HL-60 (cell line): ENCODE results near the gene MGAT5.

ENCODE experiments used
- DNase-seq, 2 experiments: peaks; one replicate each; pipeline ENCODE4 v3.0.0-alpha.2; 2010 to 2020; ENCODE audit warnings: low read depth in 1 of 2, low spot score in 1 of 2
- H3K27ac ChIP-seq: fragments of 250-450 bp; sonication (Bioruptor Pico); replicated peaks from 2 replicates; pipeline ENCODE4 v1.5.1; 2020; ENCODE audit warnings: mild to moderate bottlenecking, moderate library complexity
- H3K27me3 ChIP-seq: fragments of 250-450 bp; sonication (Bioruptor Pico); 2 replicates; pipeline ENCODE4 v1.5.1; 2021; ENCODE audit warnings: mild to moderate bottlenecking, moderate library complexity; ENCODE audit not compliant: insufficient read depth, poor library complexity, severe bottlenecking
- H3K4me3 ChIP-seq: replicated peaks from 2 replicates; pipeline ENCODE4 v1.5.1; 2011; ENCODE audit warnings: mild to moderate bottlenecking, control low read depth, low read length; ENCODE audit not compliant: insufficient read depth
- CTCF ChIP-seq: IDR thresholded peaks from one replicate; pipeline ENCODE4 v1.5.1; 2011; ENCODE audit warnings: low read length, control low read depth, inconsistent platforms; ENCODE audit not compliant: insufficient read depth
- GABPA ChIP-seq: IDR thresholded peaks from 2 replicates; pipeline ENCODE4 v1.6.1; 2012; ENCODE audit warnings: low read depth
- POLR2AphosphoS5 ChIP-seq: IDR thresholded peaks from 2 replicates; pipeline ENCODE4 v1.6.1; 2012; ENCODE audit warnings: low read depth
- REST ChIP-seq: IDR thresholded peaks from 2 replicates; pipeline ENCODE4 v1.6.1; 2012; ENCODE audit warnings: low read depth; ENCODE audit not compliant: insufficient replicate concordance
- SPI1 ChIP-seq: IDR thresholded peaks from 2 replicates; pipeline ENCODE4 v1.6.1; 2012; ENCODE audit warnings: low read depth, mild to moderate bottlenecking, borderline replicate concordance

Gene MGAT5

DNA sequence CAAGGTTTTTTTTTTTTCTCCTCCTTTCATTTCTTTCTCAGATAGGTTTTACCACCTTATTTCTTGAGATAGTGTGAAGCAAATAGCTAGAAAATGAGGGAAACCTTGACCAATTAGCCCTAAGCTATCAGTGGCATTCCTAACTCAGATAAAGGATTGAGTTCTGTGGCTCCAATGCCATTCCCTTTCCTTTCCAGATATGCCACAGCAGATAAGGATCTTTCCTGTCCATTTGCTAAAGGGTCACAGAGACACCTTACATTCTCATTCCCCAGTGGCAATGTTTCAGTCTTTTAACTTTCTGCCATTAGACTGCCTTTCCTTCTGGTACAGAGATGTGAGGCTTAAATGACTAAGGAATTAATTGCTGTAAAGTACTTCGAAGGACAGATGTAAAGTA, 81.7 kb downstream of the MGAT5 start:
- TF ChIP-seq POLR2AphosphoS5 (no peak), GABPA (no peak), REST (no peak), CTCF (no peak), SPI1 (no peak)
- no peak for DNase-seq
- Histone ChIP-seq H3K27ac (no peak overlapping the region), H3K27me3 (no peaks in the 10 kb centered on the region), H3K4me3 (no peak overlapping the region)

GRCh38 chr2:134336352-134336751, 82.5 kb downstream of the MGAT5 start:
- Histone ChIP-seq H3K4me3 (no peak overlapping the region), H3K27me3 (no peaks in the 10 kb centered on the region), H3K27ac (no peak overlapping the region)
- TF ChIP-seq CTCF (no peak), REST (no peak), POLR2AphosphoS5 (no peak), SPI1 (no peak), GABPA (no peak)
- no peak for DNase-seq

DNA sequence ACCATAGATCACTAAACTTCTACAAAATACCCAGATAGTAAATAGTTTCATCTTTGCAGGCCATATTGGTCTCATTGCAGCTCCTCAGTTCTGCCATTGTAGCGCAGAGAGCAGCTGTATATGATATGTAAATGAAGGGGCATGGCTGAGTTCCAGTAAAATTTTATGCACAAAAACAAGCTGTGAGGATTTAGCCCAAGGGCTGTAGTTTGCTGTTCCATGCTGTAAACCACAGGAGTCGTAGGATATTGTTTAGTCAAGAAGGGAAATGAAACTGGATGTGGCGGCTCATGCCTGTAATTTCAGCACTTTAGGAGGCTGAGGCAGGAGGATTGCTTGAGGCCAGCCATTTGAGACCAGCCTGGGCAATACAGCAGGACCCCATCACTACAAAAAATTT, 83.0 kb downstream of the MGAT5 start:
- Histone ChIP-seq H3K27me3 (no peaks in the 10 kb centered on the region), H3K4me3 (no peak overlapping the region), H3K27ac (no peak overlapping the region)
- TF ChIP-seq CTCF (no peak), POLR2AphosphoS5 (no peak), REST (no peak), GABPA (no peak), SPI1 (no peak)
- no peak for DNase-seq
